K562 (cell line): Measurements from ENCODE around the gene CTRL. TPM values are rescaled to one million over a fixed set of nuclear protein-coding genes. Genes with fewer than 3 reads are reported as not detected.

Experiments
- BRD9 ChIP-seq: fragments of 450-650 bp; IDR thresholded peaks from 2 replicates; pipeline ENCODE4 v1.6.1; 2018; ENCODE audit warnings: low read depth; ENCODE audit not compliant: partially characterized antibody
- CBFA2T2 ChIP-seq: fragments of 450-650 bp; conservative IDR thresholded peaks from 2 replicates; pipeline ENCODE4 v1.6.1; 2017; ENCODE audit warnings: mild to moderate bottlenecking
- CREB1 ChIP-seq, 2 experiments: sonication (generic) in 1 of 2; formaldehyde crosslinking in 1 of 2; IDR thresholded peaks; 2 replicates each; pipeline versions ENCODE4 v1.6.1 to v1.8.0; 2012 to 2022; ENCODE audit warnings: inconsistent platforms in 1 of 2, mild to moderate bottlenecking in 1 of 2, missing genetic modification reagents in 1 of 2, moderate library complexity in 1 of 2
- HINFP ChIP-seq: fragments of 450-650 bp; conservative IDR thresholded peaks from 2 replicates; pipeline ENCODE4 v1.6.1; 2016; ENCODE audit warnings: missing genetic modification characterization, low read depth, mild to moderate bottlenecking, control low read depth, missing compliant biosample characterization
- IRF2 ChIP-seq: sonication (generic); formaldehyde crosslinking; IDR thresholded peaks from 2 replicates; pipeline ENCODE4 v1.8.1; 2022; ENCODE audit warnings: mild to moderate bottlenecking, missing genetic modification reagents
- IRF9 ChIP-seq: fragments of 450-650 bp; IDR thresholded peaks from 2 replicates; pipeline ENCODE4 v1.6.1; 2016; ENCODE audit warnings: missing biosample characterization, missing genetic modification characterization
- MLX ChIP-seq, 2 experiments: fragments of 450-650 bp in 1 of 2; sonication (generic) in 1 of 2; formaldehyde crosslinking; conservative IDR thresholded peaks; 2 replicates each; pipeline versions ENCODE4 v1.4.0 to v1.8.1; 2020 to 2022; ENCODE audit warnings: mild to moderate bottlenecking in 1 of 2, missing genetic modification reagents in 1 of 2
- PTBP1 ChIP-seq: fragments of 200-400 bp; formaldehyde crosslinking; IDR thresholded peaks from 2 replicates; pipeline ENCODE4 v1.6.1; 2017; ENCODE audit warnings: low read depth, low read length
- SETDB1 ChIP-seq: IDR thresholded peaks from one replicate; pipeline ENCODE4 v1.6.1; 2012; ENCODE audit warnings: low read length, control low read depth, inconsistent platforms
- THAP12 ChIP-seq: fragments of 250-450 bp; sonication (Bioruptor Pico); IDR thresholded peaks from 2 replicates; pipeline ENCODE4 v1.9.0; 2021; ENCODE audit warnings: mild to moderate bottlenecking, inconsistent platforms
- THRB ChIP-seq: fragments of 450-650 bp; formaldehyde crosslinking; conservative IDR thresholded peaks from 2 replicates; pipeline ENCODE4 v1.4.0; 2022; ENCODE audit warnings: mild to moderate bottlenecking, missing genetic modification characterization
- ZC3H4 ChIP-seq: sonication (generic); formaldehyde crosslinking; IDR thresholded peaks from 2 replicates; pipeline ENCODE4 v1.9.0; 2021; ENCODE audit warnings: missing genetic modification reagents, borderline replicate concordance
- ZNF12 ChIP-seq: sonication (generic); formaldehyde crosslinking; IDR thresholded peaks from 2 replicates; pipeline ENCODE4 v1.4.0; 2020; ENCODE audit warnings: mild to moderate bottlenecking, missing genetic modification reagents
- ZNF41 ChIP-seq: fragments of 250-450 bp; sonication (Bioruptor Pico); conservative IDR thresholded peaks from 2 replicates; pipeline ENCODE4 v1.4.0; 2020; ENCODE audit warnings: mild to moderate bottlenecking
- ZNF592 ChIP-seq: fragments of 450-650 bp; IDR thresholded peaks from 2 replicates; pipeline ENCODE4 v1.6.1; 2017; ENCODE audit warnings: antibody characterized with exemption, mild to moderate bottlenecking
- polyA plus RNA-seq, 8 experiments: library from polyadenylated mRNA; depleted of rRNA in 4 of 8; stranded (reverse) in 5 of 8; unstranded in 3 of 8; fragments of >200 nt; fragmentation: Nextera tagmentation in 2 of 8; fragmentation: Illumina TruSeq in 1 of 8; extraction: Ambion mirVana in 2 of 8; extraction: Trizol in 1 of 8; gene quantifications; 2 replicates each; pipeline versions ENCODE4 v1.2.1 to v1.2.3, GENCODE V29; 2011 to 2014; ENCODE audit warnings: inconsistent platforms in 1 of 8, missing spikeins in 1 of 8
- total RNA-seq, 7 experiments: library from RNA; depleted of rRNA in 6 of 7; stranded (reverse); fragments of >200 nt in 6 of 7; fragmentation: Illumina TruSeq in 2 of 7; extraction: Trizol in 2 of 7; gene quantifications; 2 replicates each; pipeline versions ENCODE4 v1.2.1 to v1.2.3, GENCODE V29; 2011 to 2021; ENCODE audit warnings: low replicate concordance in 1 of 7

Gene CTRL
- total and polyA plus RNA-seq, 9 of the 15 experiments (the other 6 are each of a cell fraction or from before 2014, with no cell fraction given), result 1.4 to 5.6 (median 2.5) TPM

GRCh38 chr16:67935402-67936123 is 3.9 kb upstream of the CTRL start (continued):
- TF ChIP-seq SETDB1 (no peak), ZC3H4 (CRISPR knock-in tag) (no peak), MLX (CRISPR knock-in tag; conservative IDR thresholded peaks at IDR 0.05) (peak in 1 of 2 experiments; percentile 86; a peak in 1 of 4 replicates), THAP12 (CRISPR knock-in tag) (peak; percentile 73; the same call in 1 of the 2 replicates), THRB (CRISPR knock-in tag) (peak; percentile 9; the same call in 1 of the 2 replicates), IRF9 (tag) (no peak), CREB1 (IDR thresholded peaks at IDR 0.05) (peak; percentile 34), CREB1 (CRISPR knock-in tag; IDR thresholded peaks at IDR 0.05) (peak; percentile 47; the same call in 1 of the 2 replicates), CBFA2T2 (peak; percentile 64), ZNF41 (CRISPR knock-in tag) (no peak), IRF2 (CRISPR knock-in tag) (no peak), HINFP (tag) (peak; percentile 80), ZNF592 (peak; percentile 57; the same call in 1 of the 2 replicates), BRD9 (no peak), PTBP1 (no peak), ZNF12 (CRISPR knock-in tag) (peak; percentile 78; the same call in 1 of the 2 replicates)
